ENCODE data around the gene NCEH1. TPM values are rescaled to one million over a fixed set of nuclear protein-coding genes. Genes with fewer than 3 reads are reported as not detected.

The NCEH1 gene
- total RNA-seq, 1 experiment from 2014 or later = 73.0 TPM

- POLR2A ChIA-PET = interaction anchor here (0.6 kb wide), 1 partner anchor 284 kb away, joined by 10 read pairs; no protein-coding TSS in a partner anchor
- H3K27ac ChIP-seq (ENCODE audit: low read length) = peak overlapping the region; percentile 93
Measured at GRCh38 chr3:172622916-172623700, 87.8 kb downstream of the NCEH1 start.

DNA sequence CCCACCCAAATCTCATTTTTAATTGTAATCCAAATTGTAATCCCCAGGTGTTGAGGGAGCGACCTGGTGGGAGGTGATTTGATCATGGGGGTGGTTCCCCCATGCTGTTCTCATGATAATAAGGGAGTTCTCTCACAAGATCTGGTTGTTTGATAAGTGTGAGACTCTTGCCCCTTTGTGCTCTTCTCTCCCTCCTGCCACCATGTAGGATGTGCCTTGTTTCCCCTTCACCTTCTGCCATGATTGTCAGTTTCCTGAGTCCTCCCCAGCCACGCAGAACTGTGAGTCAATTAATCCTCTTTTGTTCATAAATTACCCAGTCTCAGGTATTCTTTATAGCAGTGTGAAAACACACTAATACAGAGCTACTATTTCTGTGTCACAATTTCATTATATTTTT, 88.7 kb downstream of the NCEH1 start:
- ATAC-seq = no peak
- DNase-seq (ENCODE audit: low read depth, low spot score) = no peak
- ChIA-PET CTCF (interaction anchor here (0.7 kb wide), 1 partner anchor 79 kb away, joined by 6 read pairs; no protein-coding TSS in a partner anchor), POLR2A (no interaction called here)
- intact Hi-C loops (cut with micrococcal nuclease; ENCODE audit: unreplicated experiment) (no loop called here), in situ Hi-C loops (cut with HindIII; ENCODE audit: low pct_unique_long_range_greater_than_20kb, low sequenced_read_pairs) (no loop called here)
- Histone ChIP-seq H3K9me3 (ENCODE audit: control insufficient read depth, insufficient read depth, low read depth, low read length) (no peaks in the 10 kb centered on the region), H3K27ac (ENCODE audit: low read length) (peak overlapping the region; percentile 8; the same call in 1 of the 2 replicates), H3K4me1 (ENCODE audit: control insufficient read depth, insufficient read depth, low read length) (peaks cover 10% of the 10 kb centered on the region; the same call in 1 of the 2 replicates), H3K4me3 (ENCODE audit: low read depth in 2 of 2, low read length in 2 of 2) (no peak overlapping the region), H3K27me3 (ENCODE audit: control insufficient read depth, insufficient read depth, low read length) (no peaks in the 10 kb centered on the region), H3K36me3 (ENCODE audit: control insufficient read depth, insufficient read depth, low read length) (no peaks in the 10 kb centered on the region)
- BruUV-seq (replicated peaks) = no TSS peak
- TF ChIP-seq TCF7L2 (IDR thresholded peaks at IDR 0.05; ENCODE audit: low read depth, low read length) = no peak
- TF ChIP-seq SIN3A (IDR thresholded peaks at IDR 0.05; ENCODE audit: borderline replicate concordance, insufficient read depth, low read depth, low read length) = no peak
- no peak for TF ChIP-seq POLR2AphosphoS5 (IDR thresholded peaks at IDR 0.05; ENCODE audit: low read depth, low read length)
- TF ChIP-seq CTCF (IDR thresholded peaks at IDR 0.05) = no peak
- TF ChIP-seq REST (IDR thresholded peaks at IDR 0.05; ENCODE audit: insufficient read depth in 1 of 2, low read depth in 2 of 2, low read length in 1 of 2) = no peak

More at GRCh38 chr3:172622916-172623700, 87.8 kb downstream of the NCEH1 start:
- BruUV-seq (replicated peaks) = no TSS peak
- peak; percentile 72 for ATAC-seq
- intact Hi-C loops (cut with micrococcal nuclease; ENCODE audit: unreplicated experiment) (no loop called here), in situ Hi-C loops (cut with HindIII; ENCODE audit: low pct_unique_long_range_greater_than_20kb, low sequenced_read_pairs) (no loop called here)
- Histone ChIP-seq H3K9me3 (ENCODE audit: control insufficient read depth, insufficient read depth, low read depth, low read length) (no peaks in the 10 kb centered on the region), H3K36me3 (ENCODE audit: control insufficient read depth, insufficient read depth, low read length) (no peaks in the 10 kb centered on the region), H3K4me1 (ENCODE audit: control insufficient read depth, insufficient read depth, low read length) (peaks cover 10% of the 10 kb centered on the region; the same call in 1 of the 2 replicates), H3K27me3 (ENCODE audit: control insufficient read depth, insufficient read depth, low read length) (no peaks in the 10 kb centered on the region), H3K4me3 (ENCODE audit: low read depth in 2 of 2, low read length in 2 of 2) (peak overlapping the region; percentile 42 to 69)
- CTCF ChIA-PET = interaction anchor here (0.6 to 0.8 kb wide), 17 partner anchors 10 to 1465 kb away, joined by 3 to 12 read pairs (median 5); partner anchors contain the start of genes ECT2 and NCEH1
- TF ChIP-seq CTCF (IDR thresholded peaks at IDR 0.05) (peak; percentile 81; the same call in 1 of the 2 replicates), REST (IDR thresholded peaks at IDR 0.05; ENCODE audit: insufficient read depth in 1 of 2, low read depth in 2 of 2, low read length in 1 of 2) (no peak)
- no peak for DNase-seq (ENCODE audit: low read depth, low spot score)
